HEK293T (cell line): ENCODE results near the gene ERCC8.

ENCODE experiments used
- ARNT ChIP-seq: fragments of 450-650 bp; IDR thresholded peaks from 2 replicates; pipeline ENCODE4 v1.6.1; 2017; ENCODE audit warnings: mild to moderate bottlenecking
- BHLHE40 ChIP-seq: fragments of 450-650 bp; IDR thresholded peaks from 2 replicates; pipeline ENCODE4 v1.6.1; 2016; ENCODE audit warnings: mild to moderate bottlenecking, moderate library complexity, borderline replicate concordance
- FOXK2 ChIP-seq: fragments of 450-650 bp; IDR thresholded peaks from 2 replicates; pipeline ENCODE4 v1.6.1; 2016; ENCODE audit warnings: mild to moderate bottlenecking
- SP1 ChIP-seq: fragments of 450-650 bp; IDR thresholded peaks from 2 replicates; pipeline ENCODE4 v1.6.1; 2017

DNA sequence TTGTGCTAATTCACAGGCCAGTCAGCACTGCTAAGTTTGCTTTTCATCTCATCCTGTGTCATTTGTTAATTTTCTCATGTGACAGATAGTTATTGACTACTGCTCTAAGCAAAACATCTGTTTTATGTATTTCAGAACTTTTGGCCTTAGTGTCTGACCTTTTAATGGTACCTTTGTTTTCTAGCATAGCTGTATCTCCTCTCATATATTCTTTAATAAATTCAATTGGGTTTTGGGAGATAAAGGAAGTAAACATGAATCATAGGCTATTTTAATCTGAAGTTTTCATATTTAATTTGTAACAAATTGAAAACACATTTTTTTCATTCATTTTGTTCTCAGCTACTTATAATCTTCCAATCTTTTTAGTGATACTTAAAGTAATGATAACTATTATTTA is 13.2 kb upstream of the ERCC8 start:
- no peak for TF ChIP-seq SP1
- no peak for TF ChIP-seq ARNT
- TF ChIP-seq FOXK2, result no peak
- TF ChIP-seq BHLHE40, result no peak
